Endothelial cell (in vitro differentiated cells): ENCODE measurements around the gene TBX10. TPM values are rescaled to one million over a fixed set of nuclear protein-coding genes. Genes with fewer than 3 reads are reported as not detected.
"Not testable (repeated sequence)": the region's sequence is repeated elsewhere in the genome, so short reads cannot be mapped to it uniquely, and the experiment has no call there.

Experiments used
- DNase-seq: peaks from one replicate; pipeline ENCODE4 v3.0.0; 2021; ENCODE audit warnings: low spot score
- H3K27ac Mint-ChIP-seq: one replicate; pipeline ENCODE4 v1.8.0; 2021; ENCODE audit warnings: mixed read lengths, inconsistent platforms; ENCODE audit not compliant: unreplicated experiment
- H3K27me3 Mint-ChIP-seq: one replicate; pipeline ENCODE4 v1.8.0; 2021; ENCODE audit warnings: mild to moderate bottlenecking, moderate library complexity, mixed read lengths, inconsistent platforms; ENCODE audit not compliant: unreplicated experiment
- H3K36me3 Mint-ChIP-seq: one replicate; pipeline ENCODE4 v1.8.0; 2021; ENCODE audit warnings: mild to moderate bottlenecking, low read depth, mixed read lengths, inconsistent platforms; ENCODE audit not compliant: unreplicated experiment
- H3K4me1 Mint-ChIP-seq: one replicate; pipeline ENCODE4 v1.8.0; 2021; ENCODE audit warnings: mild to moderate bottlenecking, mixed read lengths, inconsistent platforms; ENCODE audit not compliant: unreplicated experiment
- H3K4me3 Mint-ChIP-seq: one replicate; pipeline ENCODE4 v1.8.0; 2021; ENCODE audit warnings: mild to moderate bottlenecking, mixed read lengths, inconsistent platforms; ENCODE audit not compliant: unreplicated experiment
- H3K9me3 Mint-ChIP-seq: one replicate; pipeline ENCODE4 v1.8.0; 2021; ENCODE audit warnings: mixed read lengths, inconsistent platforms; ENCODE audit not compliant: unreplicated experiment
- total RNA-seq: library from RNA; stranded (reverse); fragmentation: NEBNext Ultra II Directional; extraction: Animal tissue kit (Norgen Biotek cat#: 25700); gene quantifications from one replicate; pipeline ENCODE4 v1.2.1, GENCODE V29; 2021; ENCODE audit not compliant: unreplicated experiment
- TF ChIP-seq, protein P1 (sequence below): fragments of 200-600 bp; sonication (generic); IDR thresholded peaks from one replicate; pipeline ENCODE4 v1.5.0; 2021; ENCODE audit warnings: antibody characterized with exemption; ENCODE audit not compliant: unreplicated experiment

Gene TBX10
- total RNA-seq, 1 donor from 2014 or later = not detected

DNA sequence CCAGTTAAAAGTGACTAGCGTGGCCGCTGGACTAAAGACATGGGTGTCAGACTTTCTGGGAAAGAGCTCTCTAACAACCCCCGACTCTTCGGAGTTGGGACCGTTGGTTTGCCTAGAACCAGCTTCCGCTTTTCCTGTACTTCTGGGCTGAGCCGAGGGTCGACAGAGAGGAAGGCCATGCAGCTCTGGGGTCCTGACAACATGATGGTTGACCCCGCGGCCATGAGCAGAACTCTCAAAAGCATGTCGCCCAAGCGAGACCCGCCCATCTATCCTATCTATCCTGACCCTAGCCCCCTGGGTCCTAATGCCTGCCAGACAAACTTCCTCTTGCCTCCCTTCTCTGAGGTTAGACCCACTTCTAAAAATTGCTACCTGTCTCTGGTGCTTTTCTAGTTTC is 18.9 kb downstream of the TBX10 start:
- not testable (repeated sequence) for H3K27me3 Mint-ChIP-seq, H3K9me3 Mint-ChIP-seq, H3K36me3 Mint-ChIP-seq, H3K27ac Mint-ChIP-seq
- peak overlapping the region; percentile 87 for H3K4me3 Mint-ChIP-seq
- peak; percentile 37 for DNase-seq
- peaks cover 17% of the 10 kb centered on the region for H3K4me1 Mint-ChIP-seq

DNA sequence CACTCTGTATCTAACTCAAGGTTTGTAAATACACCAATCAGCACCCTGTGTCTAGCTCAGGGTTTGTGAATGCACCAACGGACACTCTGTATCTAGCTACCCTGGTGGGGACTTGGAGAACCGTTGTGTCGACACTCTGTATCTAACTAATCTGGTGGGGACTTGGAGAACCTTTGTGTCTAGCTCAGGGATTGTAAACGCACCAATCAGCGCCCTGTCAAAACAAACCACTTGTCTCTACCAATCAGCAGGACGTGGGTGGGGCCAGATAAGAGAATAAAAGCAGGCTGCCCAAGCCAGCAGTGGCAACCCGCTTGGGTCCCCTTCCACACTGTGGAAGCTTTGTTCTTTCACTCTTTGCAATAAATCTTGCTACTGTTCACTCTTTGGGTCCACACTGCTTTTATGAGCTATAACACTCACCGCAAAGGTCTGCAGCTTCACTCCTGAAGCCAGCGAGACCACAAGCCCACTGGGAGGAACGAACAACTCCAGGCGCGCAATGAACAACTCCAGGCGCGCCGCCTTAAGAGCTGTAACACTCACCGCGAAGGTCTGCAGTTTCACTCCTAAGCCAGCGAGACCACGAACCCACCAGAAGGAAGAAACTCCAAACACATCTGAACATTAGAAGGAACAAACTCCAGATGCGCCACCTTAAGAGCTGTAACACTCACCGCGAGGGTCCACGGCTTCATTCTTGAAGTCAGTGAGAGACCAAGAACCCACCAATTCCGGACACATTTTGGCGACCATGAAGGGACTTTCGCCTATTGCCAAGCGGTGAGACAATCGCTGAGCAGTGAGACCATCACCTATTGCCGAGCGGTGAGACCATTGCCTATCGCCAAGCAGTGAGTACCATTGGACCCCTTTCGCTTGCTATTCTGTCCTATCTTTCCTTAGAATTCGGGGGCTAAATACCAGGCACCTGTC is 19.6 kb downstream of the TBX10 start:
- H3K4me1 Mint-ChIP-seq = peaks cover 17% of the 10 kb centered on the region
- not testable (repeated sequence) for DNase-seq, H3K27me3 Mint-ChIP-seq

DNA sequence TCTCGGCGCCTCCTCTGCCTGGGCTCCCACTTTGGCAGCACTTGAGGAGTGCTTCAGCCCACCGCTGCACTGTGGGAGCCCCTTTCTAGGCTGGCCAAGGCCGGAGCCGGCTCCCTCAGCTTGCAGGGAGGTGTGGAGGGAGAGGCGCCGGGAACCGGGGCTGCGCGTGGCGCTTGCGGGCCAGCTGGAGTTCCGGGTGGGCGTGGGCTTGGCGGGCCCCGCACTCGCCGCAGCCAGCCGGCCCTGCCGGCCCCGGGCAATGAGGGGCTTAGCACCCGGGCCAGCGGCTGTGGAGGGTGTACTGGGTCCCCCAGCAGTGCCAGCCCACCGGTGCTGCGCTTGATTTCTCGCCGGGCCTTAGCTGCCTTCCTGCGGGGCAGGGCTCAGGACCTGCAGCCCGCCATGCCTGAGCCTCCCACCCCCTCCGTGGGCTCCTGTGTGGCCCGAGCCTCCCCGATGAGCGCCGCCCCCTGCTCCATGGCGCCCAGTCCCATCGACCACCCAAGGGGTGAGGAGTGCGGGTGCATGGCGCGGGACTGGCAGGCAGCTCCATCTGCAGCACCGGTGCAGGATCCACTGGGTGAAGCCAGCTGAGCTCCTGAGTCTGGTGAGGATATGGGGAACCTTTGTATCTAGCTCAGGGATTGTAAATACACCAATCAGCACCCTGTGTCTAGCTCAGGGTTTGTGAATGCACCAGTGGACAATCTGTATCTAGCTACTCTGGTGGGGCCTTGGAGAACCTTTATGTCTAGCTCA is 20.5 kb downstream of the TBX10 start:
- not testable (repeated sequence) for H3K36me3 Mint-ChIP-seq, H3K9me3 Mint-ChIP-seq, H3K27me3 Mint-ChIP-seq, H3K4me3 Mint-ChIP-seq, DNase-seq, H3K27ac Mint-ChIP-seq
- H3K4me1 Mint-ChIP-seq = peaks cover 17% of the 10 kb centered on the region

More for the DNA sequence above, 19.6 kb downstream of the TBX10 start:
- H3K4me3 Mint-ChIP-seq = peak overlapping the region; percentile 87
- H3K36me3 Mint-ChIP-seq, H3K9me3 Mint-ChIP-seq, H3K27ac Mint-ChIP-seq: not testable (repeated sequence)

DNA sequence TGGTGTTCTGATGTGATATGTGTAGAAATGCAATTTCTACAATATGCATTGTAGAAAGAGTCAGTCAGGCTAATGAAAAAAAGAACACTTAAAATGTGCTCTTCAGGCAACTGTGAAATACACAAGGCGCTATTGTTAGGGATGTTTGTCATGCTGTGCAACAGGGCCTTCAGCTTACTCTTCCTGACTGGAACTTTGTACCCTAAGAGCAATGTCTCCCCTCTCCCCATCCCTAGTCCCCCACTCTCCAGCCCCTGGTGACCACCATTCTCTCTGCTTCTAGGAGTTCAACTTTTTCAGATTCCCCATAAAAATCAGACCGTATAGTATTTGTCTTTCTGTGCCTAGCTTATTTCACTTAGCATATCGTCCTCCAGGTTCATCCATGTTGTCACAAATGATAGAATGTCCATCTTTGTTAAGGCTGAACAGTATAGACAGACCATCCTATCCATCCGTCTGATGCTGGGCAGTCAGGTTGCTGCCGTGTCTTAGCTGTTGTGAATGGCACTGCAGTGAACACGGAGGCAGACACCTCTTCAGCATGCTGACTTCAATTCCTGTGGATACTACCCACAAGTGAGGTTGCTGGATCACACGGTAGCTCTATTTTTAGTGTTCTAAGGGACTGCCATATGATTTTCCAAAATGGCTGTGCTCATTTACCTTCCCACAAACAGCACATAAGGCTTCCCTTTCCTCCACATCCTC is 22.2 kb downstream of the TBX10 start:
- H3K27ac Mint-ChIP-seq = no peak overlapping the region
- H3K9me3 Mint-ChIP-seq = no peaks in the 10 kb centered on the region
- H3K4me3 Mint-ChIP-seq = no peak overlapping the region
- TF ChIP-seq, protein P1, sequence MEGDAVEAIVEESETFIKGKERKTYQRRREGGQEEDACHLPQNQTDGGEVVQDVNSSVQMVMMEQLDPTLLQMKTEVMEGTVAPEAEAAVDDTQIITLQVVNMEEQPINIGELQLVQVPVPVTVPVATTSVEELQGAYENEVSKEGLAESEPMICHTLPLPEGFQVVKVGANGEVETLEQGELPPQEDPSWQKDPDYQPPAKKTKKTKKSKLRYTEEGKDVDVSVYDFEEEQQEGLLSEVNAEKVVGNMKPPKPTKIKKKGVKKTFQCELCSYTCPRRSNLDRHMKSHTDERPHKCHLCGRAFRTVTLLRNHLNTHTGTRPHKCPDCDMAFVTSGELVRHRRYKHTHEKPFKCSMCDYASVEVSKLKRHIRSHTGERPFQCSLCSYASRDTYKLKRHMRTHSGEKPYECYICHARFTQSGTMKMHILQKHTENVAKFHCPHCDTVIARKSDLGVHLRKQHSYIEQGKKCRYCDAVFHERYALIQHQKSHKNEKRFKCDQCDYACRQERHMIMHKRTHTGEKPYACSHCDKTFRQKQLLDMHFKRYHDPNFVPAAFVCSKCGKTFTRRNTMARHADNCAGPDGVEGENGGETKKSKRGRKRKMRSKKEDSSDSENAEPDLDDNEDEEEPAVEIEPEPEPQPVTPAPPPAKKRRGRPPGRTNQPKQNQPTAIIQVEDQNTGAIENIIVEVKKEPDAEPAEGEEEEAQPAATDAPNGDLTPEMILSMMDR = no peak
- peaks cover 10% of the 10 kb centered on the region for H3K27me3 Mint-ChIP-seq
- no peak for DNase-seq
- H3K4me1 Mint-ChIP-seq = peaks cover 17% of the 10 kb centered on the region
- H3K36me3 Mint-ChIP-seq = peaks cover 4% of the 10 kb centered on the region

DNA sequence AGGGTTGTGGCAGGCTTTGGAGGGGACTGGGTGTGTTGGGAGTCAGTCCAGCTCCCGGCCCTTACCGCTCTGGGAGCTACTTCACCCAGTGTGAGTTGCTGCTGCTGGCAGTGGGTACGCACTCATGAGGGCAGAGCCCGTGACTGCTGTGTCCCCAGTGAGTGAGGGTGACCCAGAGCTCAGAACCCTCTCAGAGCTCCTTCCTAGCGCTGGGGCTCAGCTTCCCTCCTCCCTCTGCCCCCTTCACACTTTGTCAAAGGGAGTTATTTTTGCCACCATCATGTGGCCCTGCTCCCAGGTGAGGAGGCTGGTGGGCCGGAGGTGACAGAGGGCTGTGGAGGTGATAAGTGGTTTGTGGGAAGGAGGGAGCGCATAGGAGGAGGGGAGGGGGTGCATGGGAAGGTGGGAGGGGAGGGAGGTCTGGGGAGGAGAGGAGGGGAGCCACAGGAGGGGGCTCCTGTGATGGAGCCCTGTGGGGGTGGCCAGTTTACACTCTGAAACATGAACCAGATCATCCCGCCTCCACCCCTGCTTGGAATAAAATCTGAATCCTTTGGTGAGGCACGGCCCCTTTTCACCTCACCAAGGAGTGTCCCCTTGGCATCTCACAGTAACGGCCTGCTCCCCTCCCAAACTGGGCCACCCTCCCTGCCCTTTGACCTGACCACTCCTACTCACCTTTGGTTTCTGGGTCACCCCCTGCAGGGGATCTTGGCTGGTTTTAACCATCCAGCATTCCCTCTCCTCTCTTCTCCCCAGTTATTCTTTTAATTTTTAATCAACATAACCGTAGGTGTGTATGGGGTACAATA is 22.9 kb downstream of the TBX10 start:
- TF ChIP-seq, protein P1 = no peak
- no peak for DNase-seq
- no peak overlapping the region for H3K4me3 Mint-ChIP-seq
- no peak overlapping the region for H3K27ac Mint-ChIP-seq
- H3K36me3 Mint-ChIP-seq = peaks cover 4% of the 10 kb centered on the region
- no peaks in the 10 kb centered on the region for H3K9me3 Mint-ChIP-seq
- peaks cover 12% of the 10 kb centered on the region for H3K27me3 Mint-ChIP-seq
- peaks cover 12% of the 10 kb centered on the region for H3K4me1 Mint-ChIP-seq
